Activated T-helper 9 cell treated with anti-CD3 and anti-CD28 coated beads, Interleukin-2, amount 50 U/mL, for 16 hours (primary cell): ENCODE results near the gene ST6GALNAC4.

ENCODE experiments used
- DNase-seq: peaks from one replicate; pipeline ENCODE4 v3.0.0-alpha.2; 2020; ENCODE audit warnings: low read depth

ST6GALNAC4 gene

GRCh38 chr9:127946728-127947127 lies 29.9 kb upstream of the ST6GALNAC4 start:
- DNase-seq = no peak

GRCh38 chr9:127945942-127946341 lies 29.1 kb upstream of the ST6GALNAC4 start:
- DNase-seq = no peak

- no peak for DNase-seq
These were observed 28.5 kb upstream of the ST6GALNAC4 start for GRCh38 chr9:127945338-127945737.

- DNase-seq = no peak
These were observed 27.9 kb upstream of the ST6GALNAC4 start for GRCh38 chr9:127944586-127945218.

GRCh38 chr9:127943731-127944144 lies 26.9 kb upstream of the ST6GALNAC4 start:
- DNase-seq = peak; percentile 67

- DNase-seq = no peak
These were observed 26.3 kb upstream of the ST6GALNAC4 start for GRCh38 chr9:127943011-127943662.

- no peak for DNase-seq
These were observed 25.6 kb upstream of the ST6GALNAC4 start for GRCh38 chr9:127942216-127943010.

GRCh38 chr9:127941961-127942215 lies 25.0 kb upstream of the ST6GALNAC4 start:
- no peak for DNase-seq

GRCh38 chr9:127941062-127941960 lies 24.5 kb upstream of the ST6GALNAC4 start:
- DNase-seq = no peak

- DNase-seq = no peak
These were observed 23.8 kb upstream of the ST6GALNAC4 start for GRCh38 chr9:127940593-127940992.

- no peak for DNase-seq
These were observed 21.5 kb upstream of the ST6GALNAC4 start for GRCh38 chr9:127938298-127938690.

- peak; percentile 80 for DNase-seq
These were observed 20.8 kb upstream of the ST6GALNAC4 start, which contains the start of gene DPM2 for GRCh38 chr9:127937388-127938297. DPM2 (minus strand) TSS chr9:127937854; CDS start chr9:127937820, 34 bp downstream.

GRCh38 chr9:127937056-127937387 lies 20.2 kb upstream of the ST6GALNAC4 start:
- DNase-seq = no peak

GRCh38 chr9:127936347-127936852 lies 19.6 kb upstream of the ST6GALNAC4 start:
- no peak for DNase-seq

GRCh38 chr9:127935765-127936221 lies 19.0 kb upstream of the ST6GALNAC4 start:
- no peak for DNase-seq

GRCh38 chr9:127934986-127935385 lies 18.1 kb upstream of the ST6GALNAC4 start:
- DNase-seq = no peak

- DNase-seq = no peak
These were observed 17.4 kb upstream of the ST6GALNAC4 start for GRCh38 chr9:127934248-127934647.

- no peak for DNase-seq
These were observed 14.4 kb upstream of the ST6GALNAC4 start for GRCh38 chr9:127931092-127931881.

GRCh38 chr9:127930231-127931091 lies 13.6 kb upstream of the ST6GALNAC4 start, which contains the start of gene PIP5KL1:
PIP5KL1 (minus strand) TSS chr9:127930777; CDS start chr9:127930752, 25 bp downstream.
- peak; percentile 67 for DNase-seq
